Measurements from ENCODE around the gene GPS1. TPM values are rescaled to one million over a fixed set of nuclear protein-coding genes. Genes with fewer than 3 reads are reported as not detected.

GPS1 gene
- total RNA-seq, 4 donors from 2014 or later, result 76.0 to 326 (median 85.6) TPM

- intact Hi-C loops (cut with DNase I; ENCODE audit: low total_unique reads), result no loop called here
- peaks cover 8 to 15% of the 10 kb centered on the region in 2 donors for H3K4me1 ChIP-seq
- no peaks in the 10 kb centered on the region for H3K9me3 ChIP-seq
- no peaks in the 10 kb centered on the region for H3K27me3 ChIP-seq
- H3K4me3 ChIP-seq, result no peak overlapping the region
- TF ChIP-seq POLR2A (IDR thresholded peaks at IDR 0.05) (no peak), CTCF (IDR thresholded peaks at IDR 0.05) (no peak)
- H3K27ac ChIP-seq, result peak overlapping the region in 1 of 2 donors; percentile 7
- H3K36me3 ChIP-seq, result no peaks in the 10 kb centered on the region
- peak; percentile 70 to 73 for DNase-seq
Measured at GRCh38 chr17:82006468-82007227, 45.0 kb upstream of the GPS1 start.

- no peaks in the 10 kb centered on the region for H3K36me3 ChIP-seq
- H3K4me3 ChIP-seq, result no peak overlapping the region
- no peak overlapping the region for H3K27ac ChIP-seq
- TF ChIP-seq CTCF (IDR thresholded peaks at IDR 0.05), result no peak
- TF ChIP-seq POLR2A (IDR thresholded peaks at IDR 0.05), result no peak
- no peaks in the 10 kb centered on the region for H3K9me3 ChIP-seq
- peaks cover 8 to 15% of the 10 kb centered on the region in 2 donors for H3K4me1 ChIP-seq
- DNase-seq, result no peak
- H3K27me3 ChIP-seq, result no peaks in the 10 kb centered on the region
- intact Hi-C loops (cut with DNase I; ENCODE audit: low total_unique reads), result no loop called here
Measured at GRCh38 chr17:82007228-82007494, 44.5 kb upstream of the GPS1 start.

GRCh38 chr17:82007495-82008257 is 44.0 kb upstream of the GPS1 start:
- intact Hi-C loops (cut with DNase I; ENCODE audit: low total_unique reads), result no loop called here
- H3K36me3 ChIP-seq, result no peaks in the 10 kb centered on the region
- peaks cover 8 to 15% of the 10 kb centered on the region in 2 donors for H3K4me1 ChIP-seq
- TF ChIP-seq POLR2A (IDR thresholded peaks at IDR 0.05), result no peak
- TF ChIP-seq CTCF (IDR thresholded peaks at IDR 0.05), result no peak
- H3K27me3 ChIP-seq, result no peaks in the 10 kb centered on the region
- DNase-seq, result no peak
- H3K4me3 ChIP-seq, result no peak overlapping the region
- no peaks in the 10 kb centered on the region for H3K9me3 ChIP-seq
- no peak overlapping the region for H3K27ac ChIP-seq

GRCh38 chr17:82008258-82008940 is 43.3 kb upstream of the GPS1 start:
- Histone ChIP-seq H3K36me3 (no peaks in the 10 kb centered on the region), H3K4me3 (no peak overlapping the region), H3K9me3 (no peaks in the 10 kb centered on the region), H3K27ac (no peak overlapping the region), H3K27me3 (no peaks in the 10 kb centered on the region), H3K4me1 (peaks cover 2 to 13% of the 10 kb centered on the region in 2 donors)
- no peak for DNase-seq
- intact Hi-C loops (cut with DNase I; ENCODE audit: low total_unique reads), result no loop called here
- TF ChIP-seq POLR2A (IDR thresholded peaks at IDR 0.05) (no peak), CTCF (IDR thresholded peaks at IDR 0.05) (no peak)

GRCh38 chr17:82008941-82009405 is 42.7 kb upstream of the GPS1 start:
- no peaks in the 10 kb centered on the region for H3K27me3 ChIP-seq
- H3K4me3 ChIP-seq, result no peak overlapping the region
- H3K9me3 ChIP-seq, result no peaks in the 10 kb centered on the region
- DNase-seq, result no peak
- no peaks in the 10 kb centered on the region for H3K36me3 ChIP-seq
- intact Hi-C loops (cut with DNase I; ENCODE audit: low total_unique reads), result no loop called here
- TF ChIP-seq CTCF (IDR thresholded peaks at IDR 0.05) (no peak), POLR2A (IDR thresholded peaks at IDR 0.05) (no peak)
- H3K27ac ChIP-seq, result no peak overlapping the region
- H3K4me1 ChIP-seq, result peaks cover 0 to 10% of the 10 kb centered on the region in 2 donors

All from uterus (tissue), 4 donors.